NOMO-1 treated with dmso at 0.1 percent for 144 hours (cell line): Measurements from ENCODE around the gene FASTK.
A peak's percentile ranks its signal among the peaks of the same experiment; 100 is the strongest.

Experiments
- DNase-seq: peaks from one replicate; lab custom pipeline; 2025; ENCODE audit not compliant: unreplicated experiment; lab: John Stamatoyannopoulos, UW

FASTK gene

GRCh38 chr7:151068069-151068773, 12.4 kb downstream of the FASTK start:
- no peak for DNase-seq

GRCh38 chr7:151066273-151066974, 14.2 kb downstream of the FASTK start:
- DNase-seq: no peak

- no peak for DNase-seq
Measured at GRCh38 chr7:151065516-151065915, 15.1 kb downstream of the FASTK start.

GRCh38 chr7:151064993-151065392, 15.6 kb downstream of the FASTK start:
- no peak for DNase-seq

- no peak for DNase-seq
Measured at GRCh38 chr7:151064454-151064853, 16.2 kb downstream of the FASTK start.

GRCh38 chr7:151063212-151063561, 17.4 kb downstream of the FASTK start:
- DNase-seq: no peak

- DNase-seq: no peak
Measured at GRCh38 chr7:151062399-151063211, 18.0 kb downstream of the FASTK start.

- DNase-seq: no peak
Measured at GRCh38 chr7:151062111-151062398, 18.6 kb downstream of the FASTK start.

GRCh38 chr7:151061213-151062110, 19.1 kb downstream of the FASTK start:
- no peak for DNase-seq

- DNase-seq: no peak
Measured at GRCh38 chr7:151060416-151061212, 20.0 kb downstream of the FASTK start.

GRCh38 chr7:151060113-151060415, 20.5 kb downstream of the FASTK start:
- no peak for DNase-seq

- no peak for DNase-seq
Measured at GRCh38 chr7:151059367-151060112, 21.1 kb downstream of the FASTK start, which contains the start of gene SLC4A2. Gene SLC4A2 (plus strand): TSS chr7:151059589. CDS start chr7:151061988, 2,399 bp downstream.

GRCh38 chr7:151058781-151059366, 21.7 kb downstream of the FASTK start:
- DNase-seq: no peak

GRCh38 chr7:151057989-151058780, 22.4 kb downstream of the FASTK start:
- peak; percentile 92 for DNase-seq

GRCh38 chr7:151057506-151057988, 23.1 kb downstream of the FASTK start, which contains the start of gene CDK5:
Gene CDK5 (minus strand): TSS chr7:151057897. CDS start chr7:151057848, 49 bp downstream.
- no peak for DNase-seq

- DNase-seq: no peak
Measured at GRCh38 chr7:151056666-151057505, 23.7 kb downstream of the FASTK start.

- DNase-seq: no peak
Measured at GRCh38 chr7:151056283-151056665, 24.3 kb downstream of the FASTK start.
